OCI-LY7 (cell line): ENCODE measurements around the gene COQ9. TPM values are rescaled to one million over a fixed set of nuclear protein-coding genes. Genes with fewer than 3 reads are reported as not detected.

Experiments
- BruUV-seq: library from RNA; stranded (reverse); fragments of 400-500 nt; replicated peaks from 2 replicates; lab custom pipeline; 2021; lab: Mats Ljungman, UMichigan
- CTCF ChIA-PET: fragments of 300-600 bp; sonication (Branson Sonifier 250); formaldehyde crosslinking; loops from one replicate; lab custom pipeline; 2022; ENCODE audit warnings: antibody characterized with exemption; ENCODE audit not compliant: unreplicated experiment; lab: Charles Lee
- POLR2A ChIA-PET: fragments of 300-600 bp; sonication (Branson Sonifier 250); formaldehyde crosslinking; loops from one replicate; lab custom pipeline; 2022; ENCODE audit warnings: antibody characterized with exemption; lab: Charles Lee
- DNase-seq: peaks from one replicate; pipeline ENCODE4 v3.0.0-alpha.2; 2015; ENCODE audit warnings: low spot score
- H2AFZ ChIP-seq: fragments of 200-600 bp; sonication (generic), shearing (Covaris generic); 2 replicates; pipeline ENCODE4 v1.6.1; 2014; ENCODE audit warnings: mild to moderate bottlenecking, antibody characterized with exemption, low read length, moderate library complexity
- H3K27ac ChIP-seq: fragments of 200-600 bp; sonication (generic); 2 replicates; pipeline ENCODE4 v1.5.1; 2014; ENCODE audit warnings: mixed run types, low read depth, mild to moderate bottlenecking, moderate library complexity, low read length, inconsistent platforms; ENCODE audit not compliant: poor library complexity, severe bottlenecking
- H3K36me3 ChIP-seq: fragments of 200-600 bp; sonication (generic); 2 replicates; pipeline ENCODE4 v1.6.1; 2014; ENCODE audit warnings: mild to moderate bottlenecking, antibody characterized with exemption, low read length, moderate library complexity, mixed read lengths; ENCODE audit not compliant: insufficient read depth
- H3K4me1 ChIP-seq: fragments of 200-600 bp; sonication (generic); 2 replicates; pipeline ENCODE4 v1.5.1; 2014; ENCODE audit warnings: mild to moderate bottlenecking, low read length; ENCODE audit not compliant: insufficient read depth, poor library complexity, severe bottlenecking
- H3K4me2 ChIP-seq: fragments of 200-600 bp; sonication (generic); 2 replicates; pipeline ENCODE4 v1.6.1; 2014; ENCODE audit warnings: mild to moderate bottlenecking, low read length
- H3K4me3 ChIP-seq: fragments of 200-600 bp; sonication (generic); 2 replicates; pipeline ENCODE4 v1.5.1; 2014; ENCODE audit warnings: mild to moderate bottlenecking, low read depth, low read length; ENCODE audit not compliant: poor library complexity, severe bottlenecking
- H3K79me2 ChIP-seq: fragments of 200-600 bp; sonication (generic); 2 replicates; pipeline ENCODE4 v1.6.1; 2016; ENCODE audit warnings: low read depth, mild to moderate bottlenecking, low read length, moderate library complexity, mixed read lengths; ENCODE audit not compliant: insufficient read depth
- H3K9me2 ChIP-seq: fragments of 200-600 bp; sonication (generic); 2 replicates; pipeline ENCODE4 v1.6.1; 2016; ENCODE audit warnings: mild to moderate bottlenecking, low read length, mixed read lengths; ENCODE audit not compliant: insufficient read depth
- H3K9me3 ChIP-seq: fragments of 200-600 bp; sonication (generic); 2 replicates; pipeline ENCODE4 v1.6.1; 2014; ENCODE audit warnings: mild to moderate bottlenecking, mixed run types, low read length, mixed read lengths
- H4K20me1 ChIP-seq: fragments of 200-600 bp; sonication (generic); 2 replicates; pipeline ENCODE4 v1.6.1; 2014; ENCODE audit warnings: mild to moderate bottlenecking, antibody characterized with exemption, low read length, moderate library complexity, mixed read lengths; ENCODE audit not compliant: insufficient read depth
- CTCF ChIP-seq: fragments of 200-600 bp; sonication (generic); conservative IDR thresholded peaks from 2 replicates; pipeline ENCODE4 v1.5.1; 2014; ENCODE audit warnings: mild to moderate bottlenecking, antibody characterized with exemption, low read length, moderate library complexity, mixed read lengths
- EZH2phosphoT487 ChIP-seq: fragments of 200-600 bp; sonication (generic); IDR thresholded peaks from 2 replicates; pipeline ENCODE4 v1.6.1; 2018; ENCODE audit warnings: low read depth, borderline replicate concordance, mild to moderate bottlenecking, mixed run types, antibody characterized with exemption, low read length, moderate library complexity, mixed read lengths
- intact Hi-C: fragments of 100-400 bp; cut with micrococcal nuclease; formaldehyde crosslinking; loops from one replicate; pipeline ENCODE4 v1.10.0; 2022; ENCODE audit not compliant: unreplicated experiment
- total RNA-seq, 2 experiments: library from RNA; depleted of rRNA in 1 of 2; stranded (reverse); fragments of >200 nt in 1 of 2; shearing (Covaris generic) in 1 of 2; gene quantifications; 2 replicates each; pipeline ENCODE4 v1.2.3, GENCODE V29; 2014 to 2022

COQ9 gene
- total RNA-seq, 2 experiments from 2014 or later, result 30.5 to 45.2 TPM

GRCh38 chr16:57406881-57407280 is 40.4 kb upstream of the COQ9 start:
- H3K4me2 ChIP-seq, result no peak overlapping the region
- no peaks in the 10 kb centered on the region for H3K4me1 ChIP-seq
- H3K9me2 ChIP-seq, result no peaks in the 10 kb centered on the region
- no peaks in the 10 kb centered on the region for H3K79me2 ChIP-seq
- intact Hi-C loops, result no loop called here
- no peak for TF ChIP-seq EZH2phosphoT487
- no peak for TF ChIP-seq CTCF
- no peak overlapping the region for H3K27ac ChIP-seq
- ChIA-PET POLR2A (interaction anchor here (0.6 kb wide), 2 partner anchors 17 to 105 kb away, joined by 3 to 4 read pairs; no protein-coding TSS in a partner anchor), CTCF (interaction anchor here (0.6 kb wide), 1 partner anchor 50 kb away, joined by 3 read pairs; no protein-coding TSS in a partner anchor)
- no peaks in the 10 kb centered on the region for H3K9me3 ChIP-seq
- DNase-seq, result no peak
- H4K20me1 ChIP-seq, result no peaks in the 10 kb centered on the region
- H3K36me3 ChIP-seq, result no peaks in the 10 kb centered on the region
- H2AFZ ChIP-seq, result no peak overlapping the region
- no TSS peak for BruUV-seq
- H3K4me3 ChIP-seq, result no peak overlapping the region

- CTCF ChIA-PET, result no interaction called here
- Histone ChIP-seq H3K4me3 (no peak overlapping the region), H3K9me2 (no peaks in the 10 kb centered on the region), H4K20me1 (no peaks in the 10 kb centered on the region), H3K79me2 (no peaks in the 10 kb centered on the region), H3K4me2 (no peak overlapping the region), H3K9me3 (no peaks in the 10 kb centered on the region), H3K36me3 (no peaks in the 10 kb centered on the region), H2AFZ (no peak overlapping the region), H3K4me1 (peaks cover 5% of the 10 kb centered on the region), H3K27ac (no peak overlapping the region)
- intact Hi-C loops, result no loop called here
- POLR2A ChIA-PET, result no interaction called here
- BruUV-seq, result no TSS peak
- no peak for DNase-seq
- TF ChIP-seq EZH2phosphoT487, result no peak
- TF ChIP-seq CTCF, result no peak
These were observed 39.5 kb upstream of the COQ9 start for GRCh38 chr16:57407521-57408353.

- Histone ChIP-seq H3K4me1 (peaks cover 18% of the 10 kb centered on the region), H3K27ac (no peak overlapping the region), H4K20me1 (no peaks in the 10 kb centered on the region), H3K4me2 (no peak overlapping the region), H3K4me3 (no peak overlapping the region), H2AFZ (no peak overlapping the region), H3K79me2 (no peaks in the 10 kb centered on the region), H3K9me2 (no peaks in the 10 kb centered on the region), H3K36me3 (no peaks in the 10 kb centered on the region), H3K9me3 (no peaks in the 10 kb centered on the region)
- BruUV-seq, result no TSS peak
- CTCF ChIA-PET, result no interaction called here
- POLR2A ChIA-PET, result interaction anchor here (0.6 kb wide), 2 partner anchors 56 to 103 kb away, joined by 5 read pairs; no protein-coding TSS in a partner anchor
- TF ChIP-seq CTCF, result no peak
- DNase-seq, result no peak
- intact Hi-C loops, result no loop called here
These were observed 38.2 kb upstream of the COQ9 start for GRCh38 chr16:57409065-57409464.
